Measurements from ENCODE around the gene COX18.

Gene COX18, protein sequence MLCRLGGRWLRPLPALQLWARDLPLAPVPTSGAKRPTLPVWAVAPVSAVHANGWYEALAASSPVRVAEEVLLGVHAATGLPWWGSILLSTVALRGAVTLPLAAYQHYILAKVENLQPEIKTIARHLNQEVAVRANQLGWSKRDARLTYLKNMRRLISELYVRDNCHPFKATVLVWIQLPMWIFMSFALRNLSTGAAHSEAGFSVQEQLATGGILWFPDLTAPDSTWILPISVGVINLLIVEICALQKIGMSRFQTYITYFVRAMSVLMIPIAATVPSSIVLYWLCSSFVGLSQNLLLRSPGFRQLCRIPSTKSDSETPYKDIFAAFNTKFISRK

DNA sequence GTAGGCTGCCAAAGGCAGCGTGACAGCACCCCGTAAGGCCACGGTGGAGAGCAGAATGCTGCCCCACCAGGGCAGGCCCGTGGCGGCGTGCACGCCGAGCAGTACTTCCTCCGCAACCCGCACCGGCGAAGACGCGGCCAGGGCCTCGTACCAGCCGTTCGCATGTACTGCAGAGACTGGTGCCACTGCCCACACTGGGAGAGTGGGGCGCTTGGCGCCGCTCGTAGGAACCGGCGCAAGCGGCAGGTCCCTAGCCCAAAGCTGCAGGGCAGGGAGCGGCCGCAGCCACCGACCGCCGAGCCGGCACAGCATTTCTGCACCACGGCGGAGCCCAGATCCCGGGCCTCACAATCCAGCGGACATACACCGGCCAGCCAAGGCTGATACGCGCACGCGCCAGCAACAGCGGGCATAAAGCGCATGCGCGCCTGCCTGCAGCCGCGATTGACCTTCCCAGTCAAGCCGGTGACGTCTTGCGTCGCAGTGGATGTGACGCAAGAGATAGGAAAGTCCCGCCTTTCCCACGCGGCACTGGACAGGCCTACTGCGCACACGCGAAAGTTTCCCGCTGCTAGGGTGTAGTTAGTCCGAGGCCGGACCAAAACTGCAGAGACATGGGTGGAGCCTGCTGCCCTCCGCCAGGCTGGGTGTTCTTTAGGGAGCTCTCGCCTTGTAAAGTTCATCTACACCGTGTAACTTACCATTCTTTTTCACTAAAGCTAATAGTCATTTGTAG is at the start of gene COX18:
Gene COX18, minus strand, starts transcription at position 379 of the 736 bp plus-strand sequence. Its CDS starts 67 bp downstream, at position 312.
- peak; percentile 95 for DNase-seq

DNA sequence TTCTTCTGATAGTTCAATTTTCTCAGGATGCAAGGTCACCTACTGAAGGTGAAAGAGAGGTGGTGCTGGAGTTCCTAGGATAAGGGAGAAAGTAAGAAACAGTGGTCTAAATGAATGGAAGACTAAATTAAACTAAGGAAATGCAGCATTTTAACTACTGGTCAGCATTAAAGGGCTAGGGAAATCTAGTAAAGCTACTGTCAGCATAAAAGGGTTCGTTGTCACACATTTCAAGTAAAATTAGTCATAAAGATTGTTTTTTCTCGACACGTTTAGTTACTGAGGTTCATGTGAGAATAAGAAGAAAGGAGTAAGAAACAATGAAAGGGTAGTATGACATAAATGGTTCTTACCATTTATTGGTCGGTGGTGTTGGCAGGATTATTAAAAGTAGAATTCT is 40.0 kb upstream of the COX18 start:
- no peak for DNase-seq

DNA sequence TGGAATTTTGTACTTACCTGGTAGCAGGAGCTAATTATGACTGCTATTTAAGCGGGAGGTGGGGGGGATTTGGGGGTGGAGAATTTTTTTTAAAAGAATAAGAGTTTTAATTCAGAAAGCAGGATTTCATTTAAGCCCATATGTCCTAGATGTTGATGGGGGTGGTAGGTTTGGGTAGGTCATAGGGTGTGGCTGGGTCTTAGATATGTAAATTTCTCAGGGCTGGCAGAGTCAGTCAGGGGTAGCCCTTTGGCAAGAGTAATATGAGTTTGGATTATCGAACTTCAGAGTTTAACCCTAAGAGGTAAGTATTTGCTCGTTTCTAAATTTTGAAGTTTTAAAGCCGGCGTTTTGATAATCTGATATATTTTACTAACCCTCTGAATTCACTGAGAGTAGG is 35.2 kb upstream of the COX18 start:
- no peak for DNase-seq

DNA sequence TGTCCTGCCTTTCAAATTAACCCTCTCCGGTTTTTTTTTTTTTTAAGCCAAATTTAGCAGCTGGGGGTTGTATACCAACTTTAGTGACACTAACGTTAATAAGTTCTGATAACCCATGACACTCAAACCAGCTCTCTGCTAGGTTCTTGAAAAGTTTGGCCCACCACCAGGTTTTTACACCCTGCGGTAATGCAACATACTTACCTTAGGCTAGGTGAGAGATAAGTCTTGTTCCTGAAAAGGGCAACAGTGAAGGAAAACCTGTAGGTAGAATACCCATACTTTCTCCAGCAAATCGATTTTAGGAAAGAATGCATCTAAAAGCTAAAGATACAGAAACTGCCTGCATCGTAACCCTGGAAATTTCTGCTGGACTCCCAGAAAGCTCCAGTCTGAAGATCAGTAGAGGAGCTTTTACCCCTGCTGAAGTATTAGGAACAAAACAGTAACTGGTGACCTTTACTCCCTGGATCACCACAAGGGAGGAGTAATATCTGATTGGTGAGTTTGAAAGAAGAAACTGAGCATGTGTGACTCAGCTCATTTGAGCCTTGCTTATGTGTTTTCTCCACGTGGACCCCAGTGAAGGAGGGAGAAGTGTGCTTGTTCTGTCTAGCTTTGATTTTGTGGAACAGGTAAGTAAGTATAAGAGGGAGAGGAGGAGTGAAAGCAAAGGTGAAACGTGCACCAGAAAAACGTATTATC is 34.4 kb upstream of the COX18 start:
- DNase-seq = no peak

DNA sequence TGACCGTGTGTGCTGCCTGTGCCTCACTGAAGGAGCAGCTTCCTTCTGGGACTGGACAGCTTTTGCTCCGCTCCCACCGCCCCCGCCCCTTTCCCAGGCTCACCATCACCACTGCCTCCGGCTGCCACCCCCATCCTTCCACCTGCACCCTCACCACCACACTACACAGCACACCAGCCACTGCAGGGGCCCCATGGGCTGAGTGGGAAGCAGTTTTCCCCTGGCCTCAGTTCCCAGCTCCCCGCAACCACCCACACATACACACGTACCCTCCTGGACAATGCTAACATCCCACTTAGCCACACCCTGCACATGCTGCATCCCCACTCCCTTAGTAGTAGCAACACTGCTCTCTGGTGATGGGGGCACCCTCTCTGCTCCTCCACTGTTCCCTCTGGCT is 29.6 kb upstream of the COX18 start:
- DNase-seq = no peak

DNA sequence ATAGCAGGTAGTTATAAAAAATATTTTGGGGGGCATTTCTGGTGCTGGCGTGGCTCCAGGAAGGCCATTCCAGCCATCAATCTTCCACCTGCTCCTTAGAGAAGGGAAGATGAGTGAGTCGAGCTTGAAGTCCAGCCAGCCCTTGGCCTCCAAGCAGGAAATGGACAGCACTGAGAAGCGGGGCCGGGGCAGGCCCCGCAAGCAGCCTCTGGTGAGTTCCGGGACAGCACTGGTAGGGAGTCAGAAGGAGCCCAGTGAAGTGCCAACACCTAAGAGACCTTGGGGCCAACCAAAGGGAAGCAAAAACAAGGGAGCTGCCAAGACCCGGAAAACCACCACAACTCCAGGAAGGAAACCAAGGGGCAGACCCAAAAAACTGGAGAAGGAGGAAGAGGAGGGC is 29.2 kb upstream of the COX18 start:
- DNase-seq = no peak

DNA sequence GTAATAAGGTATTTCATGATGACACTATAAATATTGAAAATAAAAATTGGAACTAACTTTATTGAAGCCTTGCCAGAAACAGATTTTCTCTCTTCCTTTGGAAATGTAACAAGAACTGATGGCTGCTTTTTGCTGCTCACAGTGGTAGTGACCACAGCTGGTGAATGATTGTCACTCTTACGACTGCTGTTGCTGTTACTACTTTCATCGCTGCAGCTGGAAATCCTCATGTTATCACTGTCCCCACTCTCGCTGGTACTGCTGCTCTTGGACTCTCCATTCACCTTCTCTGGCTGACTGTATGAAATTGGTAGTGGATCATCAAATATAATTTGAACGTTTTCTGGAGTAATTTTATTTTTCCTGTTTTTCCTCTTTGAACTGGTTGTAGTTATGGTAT is 28.5 kb upstream of the COX18 start:
- no peak for DNase-seq

DNA sequence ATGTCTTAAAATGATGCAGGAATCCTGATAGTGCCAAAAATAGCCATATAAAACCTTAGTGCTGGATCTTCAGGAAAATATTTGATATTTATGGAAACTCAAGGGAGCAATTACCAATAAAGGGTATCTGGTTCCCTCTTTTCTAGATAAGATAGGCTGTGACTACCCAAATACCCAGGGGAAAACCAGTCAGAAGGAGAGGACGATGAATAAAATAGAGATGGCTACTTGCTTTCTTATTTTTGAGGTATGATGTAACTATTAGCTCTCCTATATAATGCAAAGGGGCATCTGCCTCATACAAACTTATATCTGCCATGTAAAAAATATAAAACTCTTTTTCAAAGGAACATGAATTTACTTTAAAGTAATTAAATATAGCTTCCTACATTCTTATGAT is 23.4 kb upstream of the COX18 start:
- DNase-seq = no peak

DNA sequence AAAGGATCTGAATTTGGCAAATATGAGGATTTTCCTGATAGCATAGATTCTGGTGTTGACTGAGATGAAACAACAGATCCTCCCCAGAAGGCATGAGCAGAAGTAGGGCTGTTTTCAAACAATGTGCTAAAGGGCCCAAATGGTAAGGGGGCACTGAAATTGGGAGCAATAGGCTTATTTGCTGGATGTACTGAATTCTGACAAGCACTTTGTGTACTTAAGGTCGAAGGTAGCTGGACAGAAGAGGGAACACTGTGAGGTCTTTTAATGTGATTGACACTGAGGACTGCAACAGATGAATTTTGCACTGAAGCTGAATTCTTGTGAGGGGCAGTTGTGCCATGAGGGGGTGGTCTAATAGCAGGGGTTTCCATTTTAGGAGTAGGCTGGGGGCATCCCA is 21.2 kb upstream of the COX18 start:
- no peak for DNase-seq

DNA sequence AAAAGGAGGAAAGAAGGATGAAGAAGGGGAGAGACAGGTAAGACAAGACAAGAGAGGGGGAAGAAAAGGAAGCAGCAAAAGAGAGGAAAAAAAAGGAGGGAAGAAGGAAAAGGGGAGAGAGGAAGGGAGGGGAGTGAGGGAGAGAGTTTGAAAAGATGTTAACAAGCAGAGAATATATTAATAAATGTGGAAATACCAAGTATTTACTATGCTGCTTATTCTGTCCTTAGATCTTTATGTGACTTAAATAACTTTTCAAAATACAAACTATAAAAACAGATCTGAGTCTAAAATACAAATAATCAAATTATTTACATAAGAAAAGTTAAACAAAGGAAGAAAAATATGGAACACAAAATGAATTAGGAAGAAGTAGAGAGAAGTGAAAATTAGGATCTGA is 18.4 kb upstream of the COX18 start:
- DNase-seq = no peak

DNA sequence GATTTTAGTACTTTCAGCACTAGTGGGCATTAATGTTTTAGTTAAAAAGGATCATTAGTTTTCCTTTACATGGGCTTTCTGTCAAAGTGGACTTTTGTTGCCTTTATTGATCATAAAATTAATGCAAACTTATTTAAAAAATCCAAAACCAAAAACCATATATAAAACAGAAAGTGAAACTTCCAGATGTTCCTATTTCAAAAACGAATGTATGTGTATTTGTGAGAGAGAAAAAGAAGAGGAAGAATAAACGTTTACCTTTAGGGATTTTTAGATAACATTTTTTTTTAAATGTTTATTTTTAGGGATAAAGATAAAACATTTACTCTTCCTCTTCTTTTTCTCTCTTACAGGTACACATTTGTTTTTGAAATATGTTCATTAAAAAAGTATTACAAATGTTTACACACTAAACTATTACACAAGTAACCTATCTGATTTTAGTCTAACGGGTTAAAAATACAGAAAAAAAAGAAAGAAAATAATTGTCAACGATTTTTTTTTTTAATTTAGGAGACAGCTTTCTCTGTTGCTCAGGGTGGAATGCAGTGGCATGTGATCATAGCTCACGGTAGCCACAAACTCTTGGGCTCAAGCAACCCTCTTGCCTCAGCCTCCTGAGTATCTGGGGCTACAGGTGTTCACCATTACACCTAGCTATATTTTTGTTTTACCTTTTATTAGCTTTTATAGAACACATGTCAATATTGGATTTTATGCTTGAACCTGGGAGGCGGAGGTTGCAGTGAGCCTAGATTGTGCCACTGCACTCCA is 16.8 kb upstream of the COX18 start:
- no peak for DNase-seq

DNA sequence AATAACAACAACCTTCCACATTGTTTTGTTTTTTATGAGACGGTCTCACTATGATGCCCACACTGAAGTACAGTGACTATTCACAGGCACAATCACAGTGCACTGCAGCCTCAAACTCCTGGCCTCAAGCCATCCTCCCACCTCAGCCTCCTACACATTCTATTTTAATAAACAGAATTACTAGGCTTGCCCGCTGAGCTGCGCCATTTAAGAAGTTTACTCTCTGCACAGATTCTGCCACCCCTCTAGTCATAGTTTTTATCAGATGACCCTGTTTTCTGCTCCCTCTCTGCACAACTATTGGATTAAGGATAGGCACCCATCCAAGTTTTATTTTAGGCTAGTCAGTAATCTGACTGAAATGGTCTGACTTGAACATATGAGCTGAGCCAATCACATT is 11.3 kb upstream of the COX18 start:
- DNase-seq = no peak

DNA sequence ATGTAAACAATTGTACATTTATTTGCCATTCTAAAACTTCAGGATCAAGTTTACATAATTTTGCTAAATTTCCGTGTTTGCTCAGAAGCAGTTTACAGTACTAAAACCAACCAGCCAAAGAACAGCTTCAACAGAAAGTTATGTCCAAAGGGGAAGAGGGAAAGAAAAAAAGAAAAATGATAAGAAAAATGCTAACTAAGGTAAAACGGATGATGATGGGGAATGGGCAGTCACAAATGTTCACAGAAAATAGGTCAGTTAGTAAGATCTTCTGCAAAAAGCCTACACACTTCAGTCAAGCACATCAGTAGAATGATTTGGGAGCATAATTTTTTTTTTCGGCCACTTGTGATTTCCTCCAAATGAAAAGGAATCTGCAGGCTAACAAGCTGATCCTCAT is 6.3 kb upstream of the COX18 start:
- DNase-seq = no peak

DNA sequence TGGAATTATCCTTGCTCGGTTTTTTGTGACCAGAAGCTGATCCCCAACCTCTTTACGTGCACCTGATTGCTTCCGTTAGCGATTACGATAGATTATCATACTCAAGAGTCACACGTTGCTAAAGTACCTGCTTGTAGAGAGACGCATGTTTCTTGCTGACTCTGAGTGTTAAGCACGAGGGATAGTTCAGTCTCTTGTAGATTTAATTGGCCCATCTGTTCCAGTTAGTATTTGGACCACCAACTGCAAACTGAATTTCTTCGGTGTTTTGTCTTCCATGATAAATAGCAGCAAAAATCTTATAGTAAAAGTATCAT is 516 bp upstream of the COX18 start:
- no peak for DNase-seq

DNA sequence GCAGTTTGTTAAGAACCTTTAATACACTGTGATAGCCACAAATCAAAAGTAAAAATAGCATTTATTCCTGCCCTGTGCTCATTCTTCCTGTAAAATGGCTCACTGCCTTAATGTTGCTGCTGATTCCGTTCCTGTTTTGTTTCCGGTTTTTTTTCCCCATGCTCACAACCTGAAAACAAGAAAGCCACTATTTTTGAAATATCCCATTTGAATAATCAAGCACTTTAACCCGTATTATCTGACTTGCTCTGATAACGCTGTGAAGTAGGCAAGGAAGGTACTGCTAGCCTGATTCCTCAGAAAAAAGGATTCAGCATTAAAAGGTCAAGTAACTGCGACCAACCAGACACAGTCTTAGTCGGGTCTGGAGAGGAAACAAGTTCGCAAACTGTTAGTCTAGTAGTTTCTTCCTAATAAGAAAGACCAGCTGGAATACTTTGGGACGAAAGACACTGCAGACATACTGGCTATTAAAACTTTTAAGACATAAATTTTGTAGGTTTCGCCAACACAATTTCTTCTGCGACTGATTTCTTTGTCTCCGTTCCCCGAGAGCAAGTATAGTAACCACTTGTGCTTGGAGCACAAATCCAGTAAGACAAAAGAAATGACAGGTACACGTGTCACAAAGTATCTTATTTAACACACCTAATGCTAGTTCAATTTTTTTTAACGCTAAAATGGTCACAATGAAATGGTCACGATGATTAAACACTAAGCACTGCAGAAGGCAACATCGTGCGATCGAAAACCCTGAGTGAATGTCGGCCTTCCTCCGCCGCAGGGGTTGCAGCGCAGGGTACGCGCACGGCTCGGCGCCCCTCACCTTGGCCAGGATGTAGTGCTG is 802 bp downstream of the COX18 start:
- DNase-seq = no peak

DNA sequence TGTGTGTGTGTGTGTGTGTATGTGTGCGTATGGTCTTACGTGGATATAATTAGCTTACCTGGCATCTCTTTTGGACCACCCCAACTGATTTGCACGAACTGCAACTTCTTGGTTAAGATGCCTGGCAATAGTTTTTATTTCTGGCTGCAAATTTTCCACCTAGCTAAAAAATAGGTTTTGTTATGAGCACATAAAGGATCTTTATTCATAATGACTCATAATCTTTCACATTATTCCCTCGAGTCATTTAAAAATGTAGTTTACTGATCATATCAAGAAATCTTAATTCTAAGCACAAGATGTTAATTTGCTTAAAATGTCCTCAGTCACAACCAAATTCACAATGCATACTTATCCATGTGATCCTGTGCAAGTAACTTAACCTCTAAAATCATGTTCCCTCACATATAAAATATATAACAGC is 1.5 kb downstream of the COX18 start:
- DNase-seq = no peak

DNA sequence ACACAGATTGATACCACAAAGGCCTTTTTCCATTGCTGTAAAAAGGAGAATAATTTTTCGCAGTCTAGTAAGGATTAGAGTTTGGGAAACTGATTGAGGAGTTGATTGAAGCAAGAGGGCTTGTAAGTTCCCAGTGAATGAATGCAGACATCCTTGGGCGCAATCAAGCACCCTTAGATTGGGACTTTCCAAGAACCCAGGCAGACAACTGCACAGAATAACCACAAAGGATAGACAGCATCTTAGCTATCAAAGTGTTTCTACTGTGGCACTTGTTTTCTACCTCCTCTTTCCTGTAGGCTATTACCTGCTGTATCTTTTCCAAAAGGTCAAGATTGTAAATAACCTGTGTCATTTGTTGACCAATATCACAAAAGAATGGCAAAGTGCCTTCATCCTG is 2.6 kb downstream of the COX18 start:
- DNase-seq = no peak

DNA sequence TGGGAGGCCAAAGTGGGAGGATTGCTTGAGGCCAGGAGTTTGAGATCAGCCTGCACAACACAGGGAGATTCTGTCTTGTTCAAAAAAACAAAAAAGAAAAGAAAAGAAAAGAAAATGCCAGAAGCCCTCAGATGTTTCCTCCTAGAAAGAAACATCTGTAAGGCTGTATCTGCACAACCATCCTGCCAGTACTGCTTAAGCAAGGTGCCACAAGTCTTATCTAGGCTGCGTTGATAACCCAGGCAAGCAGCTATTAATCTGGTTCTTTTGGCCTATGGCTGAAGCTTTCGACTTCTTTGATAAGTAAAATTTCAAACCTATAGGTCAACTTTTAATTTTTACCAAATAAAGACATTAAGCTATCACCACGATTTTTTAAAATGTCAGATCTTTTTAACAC is 3.1 kb downstream of the COX18 start:
- no peak for DNase-seq

DNA sequence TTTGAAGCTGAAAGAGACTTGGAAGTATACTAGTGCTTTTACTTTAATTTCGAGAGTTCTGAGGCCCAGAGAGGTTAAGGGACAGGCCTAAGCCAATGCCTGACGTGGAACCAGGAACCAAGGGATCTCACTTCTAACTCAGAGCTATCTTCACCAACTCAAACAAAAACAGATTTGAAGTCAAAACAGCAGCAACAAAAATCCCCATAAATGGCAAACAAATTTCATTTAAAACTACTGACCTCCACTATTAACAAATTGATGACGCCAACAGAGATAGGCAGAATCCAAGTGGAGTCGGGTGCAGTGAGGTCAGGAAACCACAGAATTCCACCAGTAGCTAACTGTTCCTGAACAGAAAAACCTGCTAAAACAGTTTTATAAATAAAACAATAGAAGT is 5.0 kb downstream of the COX18 start:
- DNase-seq = no peak

DNA sequence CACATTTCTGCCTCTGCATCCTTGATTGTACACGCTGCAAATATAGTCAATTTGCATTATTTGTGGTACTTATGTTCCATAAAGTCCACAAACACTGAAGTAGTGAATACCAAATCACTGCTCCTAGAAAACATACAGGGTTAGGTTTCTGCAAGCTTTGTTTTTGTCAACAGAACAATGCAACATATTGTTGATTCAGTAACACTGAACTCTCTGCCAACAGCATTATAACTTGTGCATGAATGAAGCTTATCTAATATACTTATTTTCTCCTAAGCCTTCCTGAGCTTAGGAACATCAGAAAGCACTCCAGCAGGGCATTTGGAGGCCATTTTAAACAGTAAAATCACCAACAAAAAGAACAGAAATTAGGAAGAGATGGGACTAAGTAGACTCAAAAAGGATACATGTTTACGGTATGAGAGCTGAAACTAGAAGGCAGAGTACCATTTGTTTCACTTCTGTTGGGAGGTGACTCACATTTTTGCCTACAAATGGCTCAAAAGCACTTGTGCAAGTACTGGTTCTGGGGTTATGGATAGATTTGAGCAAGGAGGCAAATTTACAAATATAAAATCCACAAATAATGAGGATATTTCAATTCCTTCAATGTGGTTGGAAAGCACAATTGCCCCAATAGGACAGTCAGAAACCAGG is 14.1 kb downstream of the COX18 start:
- no peak for DNase-seq

DNA sequence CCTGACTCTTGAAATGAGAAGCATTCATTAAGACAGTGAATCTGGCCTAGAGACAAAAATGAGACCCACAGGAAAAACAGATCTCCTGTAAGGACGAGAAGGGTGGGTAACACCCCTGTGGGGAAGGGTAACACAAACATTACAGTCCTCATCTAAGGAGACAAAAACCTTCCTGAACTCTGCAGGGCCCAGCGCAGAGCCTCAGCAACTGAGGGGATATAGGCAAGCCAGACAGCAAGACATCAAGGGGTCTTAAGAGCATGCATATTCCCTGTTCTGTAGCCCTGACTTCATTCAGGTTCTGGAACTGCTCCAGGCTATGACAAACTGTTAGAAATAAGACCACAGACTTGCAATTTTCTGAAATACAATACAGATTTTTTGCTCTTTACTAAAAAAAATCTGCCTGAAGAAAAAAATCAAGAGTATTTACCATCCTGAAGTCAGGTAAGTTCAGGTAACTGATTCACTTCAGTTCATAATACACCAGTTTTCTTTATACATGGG is 15.5 kb downstream of the COX18 start:
- no peak for DNase-seq

DNA sequence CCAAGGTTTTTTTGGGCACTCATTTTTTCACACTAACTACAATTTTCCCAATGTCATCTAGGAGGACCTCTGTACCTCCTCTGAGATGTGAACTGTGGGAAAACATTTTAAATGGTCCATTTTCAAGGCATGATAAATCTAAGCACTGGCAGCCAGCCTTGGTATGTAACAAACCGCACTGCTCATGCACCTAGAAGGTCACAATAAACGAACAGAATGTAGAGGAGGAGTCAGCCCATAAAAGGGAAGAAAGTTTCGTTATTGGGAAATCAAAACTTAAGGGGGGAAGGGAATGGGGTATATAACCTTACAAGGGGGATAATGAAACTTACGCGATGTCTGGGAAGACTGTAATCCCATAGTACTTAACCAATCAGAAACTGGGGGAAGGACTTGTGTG is 16.4 kb downstream of the COX18 start:
- DNase-seq = no peak

All from GOT3 (cell line).